Measurements from ENCODE around the gene SYMPK.

Gene SYMPK

GRCh38 chr19:45815481-45816216 lies 47.3 kb downstream of the SYMPK start:
- Histone ChIP-seq H3K4me3 (ENCODE audit: insufficient read depth, low read length, poor library complexity, severe bottlenecking) (no peak overlapping the region), H3K27ac (ENCODE audit: low read depth, low read length) (no peak overlapping the region), H3K9ac (ENCODE audit: low read length) (no peak overlapping the region), H3K4me2 (ENCODE audit: low read depth, low read length, poor library complexity, severe bottlenecking) (no peak overlapping the region), H3F3A (ENCODE audit: insufficient read depth) (peaks cover 3% of the 10 kb centered on the region; the same call in 1 of the 2 replicates), H3K9me2 (replicated peaks; ENCODE audit: insufficient read depth, low read length) (no peaks in the 10 kb centered on the region), H3K36me3 (ENCODE audit: low read length) (no peaks in the 10 kb centered on the region), H3K79me2 (ENCODE audit: insufficient read depth, low read length) (no peaks in the 10 kb centered on the region), H4K20me1 (ENCODE audit: low read depth, low read length) (no peaks in the 10 kb centered on the region), H3K9me3 (ENCODE audit: insufficient read depth, low read length) (no peaks in the 10 kb centered on the region), H3K27me3 (ENCODE audit: low read length) (no peaks in the 10 kb centered on the region), H2AFZ (ENCODE audit: low read depth, low read length, severe bottlenecking) (no peak overlapping the region)
- TF ChIP-seq CTCF (IDR thresholded peaks at IDR 0.05; ENCODE audit: insufficient read depth, low read length, poor library complexity, severe bottlenecking), result no peak
- TF ChIP-seq EZH2phosphoT487 (conservative IDR thresholded peaks at IDR 0.05; ENCODE audit: low read length), result no peak

- Histone ChIP-seq H3F3A (ENCODE audit: insufficient read depth) (peaks cover 3% of the 10 kb centered on the region; the same call in 1 of the 2 replicates), H3K36me3 (ENCODE audit: low read length) (no peaks in the 10 kb centered on the region), H3K79me2 (ENCODE audit: insufficient read depth, low read length) (no peaks in the 10 kb centered on the region), H2AFZ (ENCODE audit: low read depth, low read length, severe bottlenecking) (no peak within 1 kb of the TSS), H3K9me3 (ENCODE audit: insufficient read depth, low read length) (no peaks in the 10 kb centered on the region), H3K4me3 (ENCODE audit: insufficient read depth, low read length, poor library complexity, severe bottlenecking) (no peak within 1 kb of the TSS), H4K20me1 (ENCODE audit: low read depth, low read length) (no peaks in the 10 kb centered on the region), H3K9ac (ENCODE audit: low read length) (no peak within 1 kb of the TSS), H3K27ac (ENCODE audit: low read depth, low read length) (no peak within 1 kb of the TSS), H3K9me2 (replicated peaks; ENCODE audit: insufficient read depth, low read length) (no peaks in the 10 kb centered on the region), H3K27me3 (ENCODE audit: low read length) (no peaks in the 10 kb centered on the region), H3K4me2 (ENCODE audit: low read depth, low read length, poor library complexity, severe bottlenecking) (no peak within 1 kb of the TSS)
- TF ChIP-seq EZH2phosphoT487 (conservative IDR thresholded peaks at IDR 0.05; ENCODE audit: low read length) (no peak), CTCF (IDR thresholded peaks at IDR 0.05; ENCODE audit: insufficient read depth, low read length, poor library complexity, severe bottlenecking) (no peak)
These were observed 48.0 kb downstream of the SYMPK start, which contains the start of gene RSPH6A for GRCh38 chr19:45814851-45815480. Gene RSPH6A, minus strand, starts transcription at chr19:45815308. Its CDS starts 132 bp downstream, at chr19:45815176.

GRCh38 chr19:45814166-45814780 lies 48.7 kb downstream of the SYMPK start:
- no peaks in the 10 kb centered on the region for H3K79me2 ChIP-seq (ENCODE audit: insufficient read depth, low read length)
- H3K9me2 ChIP-seq (replicated peaks; ENCODE audit: insufficient read depth, low read length), result no peaks in the 10 kb centered on the region
- no peak overlapping the region for H3K9ac ChIP-seq (ENCODE audit: low read length)
- H3K4me3 ChIP-seq (ENCODE audit: insufficient read depth, low read length, poor library complexity, severe bottlenecking), result no peak overlapping the region
- TF ChIP-seq CTCF (IDR thresholded peaks at IDR 0.05; ENCODE audit: insufficient read depth, low read length, poor library complexity, severe bottlenecking) (no peak), EZH2phosphoT487 (conservative IDR thresholded peaks at IDR 0.05; ENCODE audit: low read length) (no peak)
- H4K20me1 ChIP-seq (ENCODE audit: low read depth, low read length), result no peaks in the 10 kb centered on the region
- no peaks in the 10 kb centered on the region for H3K36me3 ChIP-seq (ENCODE audit: low read length)
- peaks cover 3% of the 10 kb centered on the region; the same call in 1 of the 2 replicates for H3F3A ChIP-seq (ENCODE audit: insufficient read depth)
- H3K27me3 ChIP-seq (ENCODE audit: low read length), result no peaks in the 10 kb centered on the region
- H3K27ac ChIP-seq (ENCODE audit: low read depth, low read length), result no peak overlapping the region
- H2AFZ ChIP-seq (ENCODE audit: low read depth, low read length, severe bottlenecking), result no peak overlapping the region
- no peak overlapping the region for H3K4me2 ChIP-seq (ENCODE audit: low read depth, low read length, poor library complexity, severe bottlenecking)
- H3K9me3 ChIP-seq (ENCODE audit: insufficient read depth, low read length), result no peaks in the 10 kb centered on the region
